Hepatocyte (in vitro differentiated cells): Measurements from ENCODE around the gene KIAA0753. TPM values are rescaled to one million over a fixed set of nuclear protein-coding genes. Genes with fewer than 3 reads are reported as not detected.
A peak's percentile ranks its signal among the peaks of the same experiment; 100 is the strongest.

Experiments
- DNase-seq: peaks from one replicate; pipeline ENCODE4 v3.0.0-alpha.2; 2016; ENCODE audit warnings: low spot score
- H2AFZ ChIP-seq: fragments of 200-600 bp; sonication (generic); 2 replicates; pipeline ENCODE4 v1.6.0; 2016; ENCODE audit warnings: antibody characterized with exemption, mild to moderate bottlenecking
- H3K27ac ChIP-seq: fragments of 200-600 bp; sonication (generic); 2 replicates; pipeline ENCODE4 v1.5.1; 2016; ENCODE audit warnings: mild to moderate bottlenecking
- H3K27me3 ChIP-seq: fragments of 200-600 bp; sonication (generic); 2 replicates; pipeline ENCODE4 v1.6.1; 2016
- H3K36me3 ChIP-seq: fragments of 200-600 bp; sonication (generic); replicated peaks from 2 replicates; pipeline ENCODE4 v1.5.1; 2016; ENCODE audit warnings: low read depth; ENCODE audit not compliant: insufficient read depth
- H3K4me1 ChIP-seq: fragments of 200-600 bp; sonication (generic); 2 replicates; pipeline ENCODE4 v1.5.1; 2016; ENCODE audit warnings: mild to moderate bottlenecking, moderate library complexity; ENCODE audit not compliant: insufficient read depth
- H3K4me2 ChIP-seq: fragments of 200-600 bp; sonication (generic); 2 replicates; pipeline ENCODE4 v1.6.0; 2016
- H3K4me3 ChIP-seq: fragments of 200-600 bp; sonication (generic); 2 replicates; pipeline ENCODE4 v1.5.1; 2016; ENCODE audit warnings: mild to moderate bottlenecking
- H3K79me2 ChIP-seq: fragments of 200-600 bp; sonication (generic); 2 replicates; pipeline ENCODE4 v1.6.0; 2017; ENCODE audit warnings: mild to moderate bottlenecking
- H3K9me2 ChIP-seq: fragments of 200-600 bp; sonication (generic); replicated peaks from 2 replicates; pipeline ENCODE4 v1.6.0; 2017; ENCODE audit warnings: mild to moderate bottlenecking; ENCODE audit not compliant: insufficient read depth
- H3K9me3 ChIP-seq: fragments of 200-600 bp; sonication (generic); 2 replicates; pipeline ENCODE4 v1.5.1; 2016; ENCODE audit warnings: low read depth, mild to moderate bottlenecking
- H4K20me1 ChIP-seq: fragments of 200-600 bp; sonication (generic); 2 replicates; pipeline ENCODE4 v1.6.0; 2016; ENCODE audit warnings: mild to moderate bottlenecking; ENCODE audit not compliant: insufficient read depth, poor library complexity, severe bottlenecking
- CTCF ChIP-seq: fragments of 200-600 bp; sonication (generic); IDR thresholded peaks from 2 replicates; pipeline ENCODE4 v1.5.1; 2016; ENCODE audit warnings: antibody characterized with exemption, mild to moderate bottlenecking; ENCODE audit not compliant: poor library complexity
- EZH2 ChIP-seq: fragments of 200-600 bp; sonication (generic); IDR thresholded peaks from 2 replicates; pipeline ENCODE4 v1.6.1; 2016; ENCODE audit warnings: antibody characterized with exemption, mild to moderate bottlenecking, borderline replicate concordance
- EZH2phosphoT487 ChIP-seq: fragments of 200-600 bp; sonication (generic); IDR thresholded peaks from one replicate; pipeline ENCODE4 v1.6.1; 2018; ENCODE audit warnings: antibody characterized with exemption, mild to moderate bottlenecking, low read depth, moderate library complexity; ENCODE audit not compliant: unreplicated experiment, severe bottlenecking
- WGBS: methylation state at CpG from one replicate; pipeline ENCODE4 v1.1.6; 2016; ENCODE audit warnings: low lambda C conversion rate; ENCODE audit errors: missing lambda C conversion rate; 5-methylcytosine and 5-hydroxymethylcytosine counted together
- polyA plus RNA-seq: library from polyadenylated mRNA; unstranded; fragments of >200 nt; fragmentation: Nextera tagmentation; extraction: Ambion mirVana; gene quantifications from 2 replicates; pipeline ENCODE4 v1.2.1, GENCODE V29; 2016
- total RNA-seq: library from RNA; depleted of rRNA; stranded (reverse); fragments of >200 nt; gene quantifications from 2 replicates; pipeline ENCODE4 v1.2.3, GENCODE V29; 2014

Gene KIAA0753
- total and polyA plus RNA-seq, 2 experiments from 2014 or later, result 6.0 to 12.0 TPM

- Histone ChIP-seq H3K27me3 (no peaks in the 10 kb centered on the region), H3K79me2 (peaks cover 64% of the 10 kb centered on the region), H3K27ac (peak overlapping the region; percentile 97), H3K36me3 (no peaks in the 10 kb centered on the region), H3K4me1 (peaks cover 7% of the 10 kb centered on the region), H4K20me1 (no peaks in the 10 kb centered on the region), H3K9me2 (no peaks in the 10 kb centered on the region), H3K9me3 (no peaks in the 10 kb centered on the region), H2AFZ (peak overlapping the region; percentile 92), H3K4me2 (peak overlapping the region; percentile 99), H3K4me3 (peak overlapping the region; percentile 83)
- DNase-seq, result peak; percentile 75
- WGBS, result 5% methylated on average over 25 of the region's 67 CpGs
- TF ChIP-seq EZH2phosphoT487 (no peak), CTCF (no peak), EZH2 (no peak)
These were observed 650 bp downstream of the KIAA0753 start for GRCh38 chr17:6639586-6640535.

- H3K79me2 ChIP-seq, result peaks cover 61% of the 10 kb centered on the region
- H3K4me1 ChIP-seq, result peaks cover 7% of the 10 kb centered on the region
- no peaks in the 10 kb centered on the region for H3K9me2 ChIP-seq
- H3K4me2 ChIP-seq, result peak overlapping the region; percentile 99
- H3K9me3 ChIP-seq, result no peaks in the 10 kb centered on the region
- H2AFZ ChIP-seq, result peak overlapping the region; percentile 92
- H3K36me3 ChIP-seq, result no peaks in the 10 kb centered on the region
- 62% methylated on average over 15 of the region's 15 CpGs for WGBS
- H4K20me1 ChIP-seq, result no peaks in the 10 kb centered on the region
- TF ChIP-seq CTCF (no peak), EZH2 (no peak), EZH2phosphoT487 (no peak)
- peak overlapping the region; percentile 97 for H3K27ac ChIP-seq
- peak; percentile 20 for DNase-seq
- no peaks in the 10 kb centered on the region for H3K27me3 ChIP-seq
- H3K4me3 ChIP-seq, result peak overlapping the region; percentile 83
These were observed 1.4 kb downstream of the KIAA0753 start for GRCh38 chr17:6639014-6639585.

- no peaks in the 10 kb centered on the region for H3K9me2 ChIP-seq
- no peak overlapping the region for H3K4me3 ChIP-seq
- peak overlapping the region; percentile 99 for H3K4me2 ChIP-seq
- 97% methylated on average over 24 of the region's 24 CpGs for WGBS
- no peak overlapping the region for H3K27ac ChIP-seq
- no peak for TF ChIP-seq EZH2
- TF ChIP-seq EZH2phosphoT487, result no peak
- TF ChIP-seq CTCF, result no peak
- H3K79me2 ChIP-seq, result peaks cover 56% of the 10 kb centered on the region
- H3K4me1 ChIP-seq, result peaks cover 7% of the 10 kb centered on the region
- H2AFZ ChIP-seq, result no peak overlapping the region
- no peaks in the 10 kb centered on the region for H3K27me3 ChIP-seq
- DNase-seq, result no peak
- H3K36me3 ChIP-seq, result peaks cover 5% of the 10 kb centered on the region
- H3K9me3 ChIP-seq, result no peaks in the 10 kb centered on the region
- H4K20me1 ChIP-seq, result no peaks in the 10 kb centered on the region
These were observed 2.2 kb downstream of the KIAA0753 start for GRCh38 chr17:6638046-6638908.
